Ureter (tissue), 1 donor: ENCODE data around the gene CAMSAP2. TPM values are rescaled to one million over a fixed set of nuclear protein-coding genes. Genes with fewer than 3 reads are reported as not detected.
"Not testable (repeated sequence)": the region's sequence is repeated elsewhere in the genome, so short reads cannot be mapped to it uniquely, and the experiment has no call there.

ENCODE experiments used
- DNase-seq: peaks from one replicate; pipeline ENCODE4 v3.0.0-alpha.2; 2020; ENCODE audit warnings: low spot score
- total RNA-seq: library from RNA; stranded (reverse); gene quantifications from one replicate; pipeline ENCODE4 v1.2.4, GENCODE V29; 2023
- donor health status: DM: yes; HTN: yes; CAD: no.

Gene CAMSAP2
- total RNA-seq, 1 donor from 2014 or later: 37.8 TPM

DNA sequence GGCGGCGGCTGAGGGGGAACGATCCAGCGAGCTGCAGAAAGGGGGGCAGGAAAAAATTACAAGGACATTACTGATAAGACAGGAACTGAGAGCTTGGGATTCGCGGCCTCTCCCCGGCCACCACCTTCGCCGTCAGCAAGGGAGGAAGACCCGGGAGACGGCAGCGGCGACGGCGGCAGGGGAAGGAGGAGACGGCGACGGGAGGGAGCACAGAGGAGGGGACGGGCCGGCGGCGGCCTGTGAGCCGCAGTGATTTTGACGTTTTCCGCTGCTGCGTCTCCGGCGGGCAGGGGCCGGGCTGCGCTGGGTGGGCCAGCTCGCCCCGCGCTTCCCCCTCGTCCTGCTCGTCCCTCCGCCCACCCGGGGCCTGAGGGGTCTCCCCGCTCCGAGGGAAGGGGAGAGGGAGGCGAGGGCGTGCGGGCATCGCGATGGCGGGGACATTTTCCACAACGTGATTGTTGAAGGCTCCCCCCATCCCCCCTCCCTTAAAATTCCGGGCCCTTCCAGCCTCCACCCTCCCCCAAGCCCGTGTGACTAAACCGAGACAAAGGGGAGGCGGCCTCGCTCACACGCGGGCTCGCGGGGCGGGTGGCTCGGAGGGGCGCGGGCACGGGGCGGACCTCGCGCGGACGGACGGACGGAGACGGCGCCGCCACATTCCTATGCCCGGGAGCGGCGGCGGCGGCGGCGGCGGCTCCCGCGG, 407 bp downstream of the CAMSAP2 start:
- DNase-seq: peak; percentile 87

- peak; percentile 51 for DNase-seq
Observed at GRCh38 chr1:200739702-200740570, 1.2 kb downstream of the CAMSAP2 start.

GRCh38 chr1:200740571-200741208, 2.0 kb downstream of the CAMSAP2 start:
- DNase-seq: no peak

GRCh38 chr1:200741551-200742207, 3.0 kb downstream of the CAMSAP2 start:
- no peak for DNase-seq

- no peak for DNase-seq
Observed at GRCh38 chr1:200744143-200744542, 5.5 kb downstream of the CAMSAP2 start.

DNA sequence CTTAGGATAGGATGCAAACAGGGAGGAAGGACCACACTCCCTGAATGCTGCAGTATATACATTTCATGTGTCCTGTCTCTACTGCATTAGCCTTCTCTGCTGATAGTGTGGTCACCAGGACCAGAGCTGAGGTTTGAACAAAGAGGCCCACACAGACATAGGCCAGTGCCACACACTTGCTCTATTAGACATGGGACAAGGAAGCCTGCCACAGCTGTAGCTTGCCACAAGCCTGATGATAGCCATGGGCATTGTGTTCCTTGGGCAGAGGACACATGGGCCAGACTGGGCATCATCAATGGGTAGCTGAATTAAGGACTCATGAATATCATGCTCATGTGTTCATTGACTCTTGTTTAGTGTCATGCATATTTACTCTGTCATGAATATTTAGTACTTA, 10.4 kb downstream of the CAMSAP2 start:
- no peak for DNase-seq

DNA sequence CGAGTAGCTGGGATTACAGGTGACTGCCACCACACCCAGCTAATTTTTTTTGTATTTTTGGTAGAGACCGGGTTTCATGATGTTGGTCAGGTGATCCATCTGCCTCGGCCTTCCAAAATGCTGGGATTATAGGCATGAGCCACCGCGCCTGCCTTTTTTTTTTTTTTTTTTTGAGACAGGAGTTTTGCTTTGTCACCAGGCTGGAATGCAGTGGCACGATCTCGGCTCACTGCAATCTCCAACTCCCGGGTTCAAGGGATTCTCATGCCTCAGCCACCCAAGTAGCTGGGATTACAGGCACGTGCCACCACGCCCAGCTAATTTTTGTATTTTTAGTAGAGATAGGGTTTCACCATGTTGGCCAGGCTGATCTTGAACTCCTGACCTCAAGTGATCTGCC, 12.1 kb downstream of the CAMSAP2 start:
- DNase-seq: not testable (repeated sequence)

GRCh38 chr1:200751717-200752116, 13.0 kb downstream of the CAMSAP2 start:
- no peak for DNase-seq

- DNase-seq: no peak
Observed at GRCh38 chr1:200753650-200754198, 15.0 kb downstream of the CAMSAP2 start.

DNA sequence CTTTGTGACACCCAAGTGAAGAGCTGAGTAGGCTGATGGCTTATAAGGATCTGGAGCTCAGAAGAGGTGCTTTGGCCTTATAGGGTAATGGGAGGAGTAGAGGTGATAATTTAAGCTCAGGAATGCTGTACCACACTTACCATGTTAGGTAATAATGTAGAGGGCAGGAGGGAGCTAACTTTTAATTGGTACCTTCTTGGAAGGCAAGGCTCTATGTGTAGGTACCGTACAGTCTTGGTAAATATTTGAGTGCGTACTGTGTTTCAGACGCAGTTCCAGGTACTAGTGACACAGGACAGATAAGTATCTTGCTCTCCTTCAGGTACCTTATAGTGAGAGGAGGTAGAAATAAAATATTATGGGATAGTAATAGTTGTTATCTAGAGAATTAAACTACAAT, 16.8 kb downstream of the CAMSAP2 start:
- no peak for DNase-seq

DNA sequence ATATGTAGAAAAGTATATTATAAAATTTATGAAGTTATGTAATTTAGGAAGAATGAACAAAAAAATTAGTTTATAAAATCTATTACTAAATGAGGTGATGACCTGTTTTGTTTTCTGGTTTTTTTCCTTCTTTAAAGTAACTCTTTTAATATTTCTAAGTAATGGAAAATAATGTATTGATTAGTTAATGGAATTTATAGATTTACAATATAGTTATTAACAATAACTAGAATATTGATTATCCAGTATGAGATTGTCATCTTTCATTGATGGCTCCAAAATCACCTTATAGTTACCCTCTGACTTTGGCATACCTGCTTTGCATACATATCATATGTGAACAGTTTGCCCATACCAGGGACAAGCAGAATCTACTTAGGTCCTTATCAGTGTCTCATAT, 23.4 kb downstream of the CAMSAP2 start:
- DNase-seq: no peak

GRCh38 chr1:200767321-200767720, 28.6 kb downstream of the CAMSAP2 start:
- no peak for DNase-seq

DNA sequence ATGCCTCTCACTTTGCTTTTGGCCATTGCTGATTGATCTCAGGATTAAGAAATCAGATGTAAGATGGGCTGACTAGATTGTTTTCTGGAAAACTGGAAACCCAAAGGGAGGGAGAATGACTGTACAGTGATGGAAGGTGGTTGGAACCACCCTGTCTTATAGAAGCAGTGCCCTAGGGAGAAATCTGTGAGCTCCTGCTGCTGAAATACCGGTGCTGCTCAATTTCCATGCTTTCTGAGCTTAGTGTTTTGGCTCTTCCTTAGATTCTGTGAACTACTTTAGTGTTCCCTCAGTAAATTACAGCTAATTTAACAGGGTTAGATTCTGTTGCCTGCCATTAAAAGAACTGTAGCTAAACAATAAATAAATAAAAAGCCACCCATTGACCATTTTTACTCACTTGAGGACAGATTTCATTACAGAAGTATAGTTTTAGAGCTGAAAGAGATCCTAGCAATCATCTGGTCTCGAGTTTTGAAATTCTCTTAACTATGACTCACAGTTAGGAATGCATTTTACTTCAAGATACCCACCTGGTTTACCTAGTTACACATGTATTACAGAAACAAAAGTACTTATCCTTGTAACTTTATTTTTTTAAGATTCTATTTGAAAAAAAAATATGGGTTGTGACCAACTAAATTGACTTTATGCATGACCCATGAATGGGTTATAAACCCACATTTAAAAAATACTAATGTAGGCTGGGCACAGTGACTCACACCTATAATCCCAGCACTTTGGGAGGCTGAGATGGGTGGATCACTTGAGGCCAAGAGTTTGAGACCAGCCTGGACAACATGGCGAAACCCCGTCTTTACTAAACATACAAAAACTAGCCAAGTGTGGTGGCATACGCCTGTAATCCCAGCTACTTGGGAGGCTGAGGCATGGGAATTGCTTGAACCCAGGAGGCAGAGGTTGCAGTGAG, 33.2 kb downstream of the CAMSAP2 start:
- no peak for DNase-seq

GRCh38 chr1:200774311-200774710, 35.6 kb downstream of the CAMSAP2 start:
- no peak for DNase-seq

- no peak for DNase-seq
Observed at GRCh38 chr1:200774735-200775444, 36.2 kb downstream of the CAMSAP2 start.

GRCh38 chr1:200775850-200776249, 37.2 kb downstream of the CAMSAP2 start:
- DNase-seq: no peak

DNA sequence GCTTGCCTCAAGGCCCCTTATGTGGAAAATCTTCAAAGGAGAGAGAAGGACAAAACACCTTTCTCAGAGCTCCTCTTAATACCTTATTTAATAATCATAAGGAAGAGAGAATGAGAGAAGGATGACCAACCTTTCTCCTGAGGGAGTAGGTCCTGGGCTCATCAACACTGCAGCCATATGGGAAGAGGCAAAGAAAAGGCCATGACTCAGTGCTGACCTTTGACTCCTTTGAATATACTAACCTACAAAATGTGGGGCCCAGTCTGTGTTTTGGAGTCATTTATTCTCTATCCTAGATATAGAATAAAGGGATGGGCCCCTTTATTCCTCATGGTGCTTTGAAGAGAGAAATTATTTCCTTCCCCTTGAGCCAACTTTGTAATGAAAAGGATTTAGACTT, 38.3 kb downstream of the CAMSAP2 start:
- no peak for DNase-seq

DNA sequence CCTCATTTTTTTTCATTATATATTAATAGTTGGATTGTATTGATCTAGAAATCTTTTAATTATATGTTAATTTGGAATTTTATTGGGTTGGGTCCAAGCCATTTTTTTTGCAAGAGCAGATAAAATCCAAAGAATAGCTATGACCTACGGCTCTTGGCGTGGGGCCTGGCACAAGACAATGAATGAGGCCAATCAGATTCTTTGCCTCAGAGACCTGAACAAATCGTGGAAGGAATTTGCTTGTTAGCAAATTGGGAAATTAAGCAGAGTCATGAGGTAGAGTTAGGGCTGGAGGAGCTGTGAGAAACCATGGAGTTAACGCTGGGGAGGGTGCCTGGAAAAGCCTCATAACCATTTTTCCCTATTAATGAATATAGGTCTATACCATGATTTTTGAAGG, 40.1 kb downstream of the CAMSAP2 start:
- DNase-seq: no peak

- DNase-seq: no peak
Observed at GRCh38 chr1:200779326-200779725, 40.6 kb downstream of the CAMSAP2 start.
